ENCODE results near the gene CHPF2.

Gene CHPF2

DNA sequence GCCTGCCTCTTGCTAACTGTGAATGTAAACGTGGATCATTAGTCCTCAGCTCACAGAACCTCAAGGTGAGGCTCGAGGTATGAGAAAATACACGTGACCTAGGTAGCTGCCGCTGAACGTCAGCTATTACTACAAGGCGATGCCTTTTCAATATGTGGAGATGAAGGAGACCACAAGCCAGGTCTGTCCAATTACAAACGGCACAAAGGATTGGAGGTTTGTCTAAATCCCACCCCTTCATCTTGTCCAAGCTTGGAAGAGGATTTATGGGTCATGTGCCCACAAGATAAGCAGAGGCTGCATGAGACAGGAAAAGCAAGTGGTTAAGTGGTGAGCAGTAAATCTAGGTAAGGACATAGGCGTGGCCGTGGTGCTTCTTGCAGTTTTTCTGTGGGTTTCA is 25.4 kb upstream of the CHPF2 start:
- DNase-seq (ENCODE audit: low read depth): no peak

DNA sequence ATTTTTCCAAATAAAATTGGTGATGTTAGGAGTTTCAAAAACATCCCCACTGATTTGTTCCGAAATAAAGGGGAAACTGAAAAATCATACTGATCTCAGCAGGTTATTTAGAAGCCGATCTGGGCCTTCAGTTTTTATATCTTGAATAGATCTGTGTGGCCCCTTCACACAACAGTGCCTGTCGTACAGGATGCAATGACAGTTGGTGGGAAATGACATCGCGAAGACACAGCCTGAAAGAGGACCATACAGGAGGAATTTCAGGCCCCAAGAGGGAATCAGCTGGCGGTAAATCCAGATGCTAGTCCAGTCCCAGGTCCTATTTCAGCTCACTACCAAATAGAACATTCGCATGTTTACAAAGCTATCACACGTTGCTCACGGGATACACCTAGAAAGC is 25.0 kb upstream of the CHPF2 start:
- DNase-seq (ENCODE audit: low read depth): no peak

DNA sequence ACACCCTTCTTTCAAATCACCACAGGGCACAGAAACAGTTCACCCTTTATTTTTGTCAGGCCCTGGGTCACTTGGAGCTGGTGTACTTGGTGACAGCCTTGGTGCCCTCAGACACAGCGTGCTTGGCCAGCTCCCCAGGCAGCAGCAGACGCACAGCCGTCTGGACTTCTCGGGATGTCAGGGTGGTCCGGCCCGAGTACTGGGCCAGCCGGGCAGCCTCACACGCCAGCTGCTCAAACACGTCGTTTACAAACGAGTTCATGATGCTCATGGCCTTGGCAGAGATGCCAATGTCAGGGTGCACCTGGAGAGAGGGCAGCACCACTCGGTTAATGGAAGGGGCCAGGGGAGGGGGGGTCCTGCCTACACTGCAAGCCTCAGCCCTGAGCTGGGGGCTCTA is 24.5 kb upstream of the CHPF2 start:
- no peak for DNase-seq (ENCODE audit: low read depth)

DNA sequence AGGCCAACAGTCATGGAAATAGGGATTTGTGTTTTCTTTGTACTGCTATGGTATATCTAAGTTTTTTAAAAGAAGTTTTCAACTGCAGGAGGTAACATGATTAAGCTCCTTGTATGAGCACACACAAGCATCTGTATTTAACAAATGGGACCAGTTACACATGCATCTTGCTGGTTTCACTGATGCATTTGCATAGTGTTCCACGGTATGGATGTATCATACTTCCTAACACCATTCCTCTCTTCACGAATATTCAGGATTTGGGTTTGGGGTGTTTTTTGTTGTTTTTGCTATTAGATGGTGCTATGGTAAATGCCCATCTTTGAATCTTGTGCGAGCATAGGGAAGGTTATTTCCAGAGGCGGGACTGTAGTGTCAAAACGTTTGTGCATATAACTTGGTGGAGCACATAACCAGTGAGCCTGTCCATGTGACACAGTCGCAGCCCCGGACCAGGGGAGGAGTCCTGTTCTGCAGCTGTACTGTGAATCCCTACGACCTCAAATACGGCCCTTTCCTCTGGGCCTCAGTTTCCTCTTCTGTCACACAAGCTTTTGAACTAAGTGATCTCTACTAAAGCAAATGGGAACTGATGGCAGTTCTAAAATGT is 23.9 kb upstream of the CHPF2 start:
- DNase-seq (ENCODE audit: low read depth): no peak

DNA sequence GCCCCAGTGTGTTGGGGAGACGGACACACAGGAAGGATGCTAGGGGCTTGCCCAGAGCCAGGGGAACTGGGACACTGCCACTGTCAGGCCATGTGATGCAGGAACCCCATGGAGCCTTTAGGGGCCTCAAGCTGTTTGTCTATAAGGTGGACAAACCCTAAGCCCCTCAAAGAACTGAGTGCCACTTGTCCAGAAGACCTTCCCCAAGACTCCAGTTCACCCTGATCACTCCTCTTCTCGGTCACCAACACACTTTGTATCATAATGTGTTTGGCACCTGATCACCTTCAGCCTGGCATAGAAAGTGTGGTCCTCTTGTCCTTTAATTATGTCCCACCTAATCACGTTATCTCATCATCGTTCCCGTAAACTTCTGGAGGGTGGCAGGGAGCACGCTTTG is 22.7 kb upstream of the CHPF2 start:
- no peak for DNase-seq (ENCODE audit: low read depth)

DNA sequence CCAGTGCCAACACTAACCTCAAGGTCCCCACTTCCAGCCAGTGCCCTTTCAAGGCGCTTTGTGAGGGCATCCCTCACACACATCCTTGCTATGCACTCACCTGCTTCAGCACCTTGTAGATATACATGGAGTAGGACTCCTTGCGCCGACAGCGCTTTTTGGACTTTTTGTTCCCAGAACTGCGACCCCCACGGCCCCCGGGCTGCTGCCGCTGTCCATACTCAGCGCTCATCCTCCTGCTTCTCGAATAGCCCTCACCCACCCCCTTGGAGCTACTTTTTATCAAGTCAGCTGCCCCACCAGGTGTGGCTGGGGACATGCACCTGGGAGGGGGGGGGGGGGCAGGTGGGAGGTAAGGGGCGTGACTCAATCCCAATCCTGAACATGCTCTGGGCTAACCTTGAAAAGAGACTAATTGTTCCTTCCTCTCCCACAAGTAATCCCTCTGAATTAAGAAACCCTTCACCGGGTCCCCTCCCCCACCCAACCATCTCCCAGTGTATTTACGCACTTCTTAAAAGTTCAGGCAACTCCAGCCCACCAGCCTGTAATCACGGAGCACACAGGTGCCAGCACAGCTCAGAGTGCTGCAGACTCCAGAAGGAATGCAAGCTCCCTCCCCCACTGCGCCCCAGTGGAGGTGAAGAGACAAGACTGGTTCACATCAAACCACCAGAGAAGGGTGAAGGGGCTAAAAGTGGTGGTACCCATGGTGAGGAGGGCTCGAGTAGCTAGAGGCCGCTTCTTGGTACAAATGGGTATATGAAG is 22.0 kb upstream of the CHPF2 start, which contains the start of gene H2BK1:
TSS of gene H2BK1 (minus strand) at position 402 of the 768 bp plus-strand sequence. CDS start at position 232, 170 bp downstream.
- DNase-seq (ENCODE audit: low read depth): no peak

DNA sequence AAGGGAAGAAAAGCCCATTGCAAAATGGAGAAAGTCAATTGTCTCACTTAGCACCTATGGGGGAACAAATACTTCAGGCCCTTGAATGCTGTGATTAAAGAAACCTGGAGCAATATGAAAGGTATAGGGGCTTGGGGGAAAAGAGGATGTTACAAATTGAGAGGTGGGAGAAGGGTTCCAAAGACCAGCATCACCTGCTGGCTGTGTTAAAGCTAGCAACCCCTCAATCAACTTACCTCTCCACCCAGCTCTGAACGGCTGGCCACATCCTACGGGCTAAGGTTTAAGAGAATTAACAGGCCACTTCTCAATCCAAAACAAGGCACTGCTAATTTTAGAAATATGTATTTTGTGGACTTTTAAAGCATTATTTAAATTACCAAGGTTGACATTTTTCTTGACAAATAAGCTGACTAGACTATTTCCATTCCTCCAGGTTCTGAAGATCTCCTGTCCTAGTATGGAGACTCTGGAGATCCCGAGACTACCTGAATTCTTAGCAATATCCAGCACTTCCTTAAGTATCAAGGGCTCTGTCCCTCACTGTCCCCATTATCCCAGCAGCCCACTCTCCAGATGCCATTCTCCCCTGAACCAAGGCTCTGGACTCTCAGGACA is 21.0 kb upstream of the CHPF2 start:
- no peak for DNase-seq (ENCODE audit: low read depth)

DNA sequence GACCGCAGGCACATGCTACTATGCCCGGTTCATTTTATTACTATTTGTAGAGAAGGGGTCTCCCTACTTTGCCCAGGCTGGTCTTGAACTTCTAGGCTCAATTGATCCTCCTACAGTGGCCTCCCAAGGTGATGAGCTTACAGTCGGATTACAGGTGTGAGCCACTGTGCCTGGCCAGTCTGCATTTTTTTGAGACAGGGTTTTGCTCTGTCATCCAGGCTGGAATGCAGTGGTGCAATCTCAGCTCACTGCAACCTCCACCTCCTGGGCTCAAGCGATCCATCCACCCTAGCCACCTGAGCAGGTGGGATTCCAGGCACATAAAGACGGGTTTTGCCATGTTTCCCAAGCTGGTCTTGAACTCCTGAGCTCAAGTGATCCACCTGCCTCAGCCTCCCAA is 19.7 kb upstream of the CHPF2 start:
- DNase-seq (ENCODE audit: low read depth): no peak

DNA sequence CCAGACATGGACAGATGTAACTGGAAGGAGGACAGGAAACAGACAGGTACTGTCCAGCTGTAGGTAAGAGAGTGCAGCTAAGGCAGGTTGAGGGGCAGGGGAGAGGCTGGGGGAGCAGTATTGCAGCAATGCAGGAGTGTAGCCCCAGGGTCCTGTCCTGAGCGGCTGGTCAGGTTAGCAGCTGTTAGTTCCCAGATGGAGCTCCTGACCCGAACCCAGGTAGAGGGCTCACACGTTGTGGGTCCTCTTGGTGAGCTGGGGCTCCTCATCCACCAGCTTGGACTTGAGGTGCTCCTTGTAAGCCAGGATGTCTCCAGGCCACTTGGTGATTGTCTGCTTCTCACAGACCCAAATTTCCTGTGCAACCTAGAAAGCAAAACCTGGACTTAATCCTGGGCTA is 18.5 kb upstream of the CHPF2 start:
- no peak for DNase-seq (ENCODE audit: low read depth)

DNA sequence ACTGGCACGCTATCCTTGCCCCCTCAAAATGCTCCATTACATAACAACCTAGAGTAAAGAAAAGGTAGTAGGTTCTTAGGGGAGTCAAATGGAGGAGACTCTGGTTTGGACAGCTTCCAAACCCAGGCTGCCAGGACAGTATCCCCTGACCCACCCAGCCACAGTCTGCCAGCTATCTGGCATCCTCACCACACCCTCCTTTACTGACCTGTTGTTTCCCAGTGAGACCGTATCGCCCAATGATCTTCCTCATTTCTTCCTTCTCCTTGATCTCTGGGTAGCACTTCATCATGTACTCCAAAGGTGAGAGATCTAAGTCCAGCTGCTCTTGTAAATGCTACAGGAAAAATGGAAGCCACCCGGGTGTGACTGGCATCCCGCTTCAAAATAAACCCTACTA is 16.9 kb upstream of the CHPF2 start:
- no peak for DNase-seq (ENCODE audit: low read depth)

DNA sequence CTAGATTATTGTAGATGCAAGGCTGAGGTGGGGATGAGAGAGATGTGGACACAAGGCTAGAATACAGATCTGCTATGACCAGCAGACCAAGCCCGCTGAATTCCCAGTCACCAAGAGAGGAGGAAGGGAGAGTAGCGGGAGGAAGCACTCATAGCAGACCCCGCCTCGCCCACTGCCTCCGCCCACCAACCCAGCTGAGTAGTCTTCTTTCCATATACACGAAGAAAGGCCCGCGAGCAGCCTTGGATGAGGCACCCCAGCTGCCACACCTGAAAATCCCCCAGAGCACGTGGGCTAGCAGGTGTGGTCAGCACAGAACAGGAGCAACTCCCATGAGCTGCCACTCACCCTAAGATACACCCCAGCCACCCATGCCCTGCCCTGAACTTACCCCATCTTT is 14.1 kb upstream of the CHPF2 start:
- no peak for DNase-seq (ENCODE audit: low read depth)

DNA sequence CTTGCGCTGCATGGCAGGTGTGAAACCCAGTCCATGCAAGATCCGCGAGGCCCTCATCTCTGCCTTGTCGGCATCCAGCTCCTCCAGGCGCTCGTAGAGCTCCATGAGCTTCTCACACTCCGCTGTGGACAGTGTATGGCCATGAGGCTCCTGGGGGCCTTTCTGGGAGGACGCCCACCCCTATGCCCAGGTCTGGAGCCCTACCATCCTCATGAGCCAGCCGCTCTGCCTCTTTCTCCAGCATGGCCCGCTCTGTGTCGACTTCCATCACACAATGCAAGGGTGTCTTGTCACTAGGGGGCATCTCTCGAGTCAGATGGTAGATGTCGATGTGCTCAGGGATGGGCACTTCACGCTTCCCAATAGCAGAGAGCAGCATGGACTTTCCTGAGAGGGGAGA is 8.6 kb upstream of the CHPF2 start:
- DNase-seq (ENCODE audit: low read depth): no peak

DNA sequence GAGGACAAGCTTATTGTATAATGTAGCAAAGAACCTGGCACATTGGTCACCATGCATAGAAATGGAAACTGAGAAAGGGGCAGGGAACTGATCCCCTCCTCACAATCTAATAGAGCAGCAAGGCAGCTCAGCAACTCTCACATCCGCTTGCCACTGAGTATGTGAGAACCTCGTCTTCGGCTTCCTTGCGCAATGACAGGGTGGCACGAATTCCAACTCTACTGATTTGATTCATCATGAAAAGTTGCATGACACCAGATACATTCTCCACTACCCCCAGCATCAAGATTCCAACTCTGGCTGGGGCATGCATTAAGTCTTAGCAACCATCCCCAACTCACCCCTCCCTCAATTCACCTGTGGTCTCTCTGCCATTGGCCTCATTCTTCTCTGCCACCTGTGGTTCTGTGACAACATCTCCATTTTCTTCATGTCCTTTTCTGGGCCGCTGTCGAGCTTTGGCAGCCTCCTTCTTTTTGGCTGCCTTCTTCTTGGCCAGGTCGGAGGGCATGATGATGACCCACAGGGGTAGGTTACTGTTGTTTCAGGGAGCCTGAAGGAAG is 6.3 kb upstream of the CHPF2 start:
- DNase-seq (ENCODE audit: low read depth): no peak

DNA sequence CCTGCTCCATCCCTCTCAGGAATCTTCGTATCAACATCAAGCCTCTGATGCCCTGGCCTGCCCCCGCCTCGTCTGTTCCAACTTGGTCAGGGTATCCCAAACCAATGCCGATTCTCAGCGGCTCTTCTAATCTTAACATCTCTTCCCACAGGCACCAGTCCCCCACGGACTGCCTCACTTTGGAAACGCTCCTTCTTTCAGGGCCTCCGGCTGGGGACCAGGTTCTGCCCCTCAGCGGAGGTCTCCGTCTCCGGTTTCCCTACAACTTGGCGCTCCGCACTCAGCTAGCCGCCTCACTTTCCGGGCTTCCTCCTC is 5.8 kb upstream of the CHPF2 start:
- DNase-seq (ENCODE audit: low read depth): no peak

DNA sequence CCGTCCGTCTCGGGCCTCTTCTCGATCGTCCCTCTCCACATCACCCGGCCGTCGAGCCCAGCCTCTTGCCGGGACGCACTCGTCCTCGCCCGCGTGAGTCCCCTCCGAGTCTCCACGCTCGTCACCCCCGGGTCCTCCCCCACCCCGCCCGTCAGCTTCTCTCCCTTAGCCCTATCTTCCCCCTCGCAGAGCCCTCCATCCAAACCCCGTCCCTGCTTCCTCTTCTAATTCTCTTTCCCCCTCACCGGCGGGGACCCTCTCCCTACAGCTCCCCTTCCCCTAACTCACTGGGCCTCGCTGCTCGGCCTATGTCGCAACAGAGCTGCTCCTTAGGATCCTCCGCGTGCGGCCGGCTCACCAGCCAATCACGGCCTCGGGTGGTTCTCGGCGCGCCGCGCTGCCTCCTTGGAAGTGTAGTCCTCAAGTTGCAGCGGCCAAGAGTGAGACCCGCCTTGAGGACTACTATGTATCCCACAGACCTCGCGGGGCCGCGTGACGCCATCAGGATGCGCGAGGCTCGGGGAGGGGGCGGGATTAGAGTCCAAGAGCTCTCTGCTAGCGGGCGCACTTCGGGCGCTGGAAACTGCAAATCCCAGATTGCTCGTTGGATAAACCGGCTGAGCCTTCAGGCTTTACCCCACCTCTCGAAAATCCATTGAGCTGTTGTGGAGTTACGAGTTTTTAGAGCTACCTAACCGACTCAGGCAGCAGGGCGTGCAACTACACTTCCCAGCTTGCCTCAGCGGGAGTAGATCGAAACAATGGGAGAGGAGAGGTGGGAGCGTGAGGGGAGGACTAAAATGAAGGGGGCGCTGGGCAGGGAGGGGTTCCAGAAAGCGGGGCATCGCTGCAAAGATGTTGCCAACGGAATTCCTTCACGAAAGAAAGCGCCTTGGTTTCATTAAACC is 5.2 kb upstream of the CHPF2 start, which contains the start of gene ABCF2:
TSS of gene ABCF2 (minus strand) at position 331 of the 908 bp plus-strand sequence. CDS start 747 bp downstream, outside the sequence.
- DNase-seq (ENCODE audit: low read depth): peak; percentile 98

DNA sequence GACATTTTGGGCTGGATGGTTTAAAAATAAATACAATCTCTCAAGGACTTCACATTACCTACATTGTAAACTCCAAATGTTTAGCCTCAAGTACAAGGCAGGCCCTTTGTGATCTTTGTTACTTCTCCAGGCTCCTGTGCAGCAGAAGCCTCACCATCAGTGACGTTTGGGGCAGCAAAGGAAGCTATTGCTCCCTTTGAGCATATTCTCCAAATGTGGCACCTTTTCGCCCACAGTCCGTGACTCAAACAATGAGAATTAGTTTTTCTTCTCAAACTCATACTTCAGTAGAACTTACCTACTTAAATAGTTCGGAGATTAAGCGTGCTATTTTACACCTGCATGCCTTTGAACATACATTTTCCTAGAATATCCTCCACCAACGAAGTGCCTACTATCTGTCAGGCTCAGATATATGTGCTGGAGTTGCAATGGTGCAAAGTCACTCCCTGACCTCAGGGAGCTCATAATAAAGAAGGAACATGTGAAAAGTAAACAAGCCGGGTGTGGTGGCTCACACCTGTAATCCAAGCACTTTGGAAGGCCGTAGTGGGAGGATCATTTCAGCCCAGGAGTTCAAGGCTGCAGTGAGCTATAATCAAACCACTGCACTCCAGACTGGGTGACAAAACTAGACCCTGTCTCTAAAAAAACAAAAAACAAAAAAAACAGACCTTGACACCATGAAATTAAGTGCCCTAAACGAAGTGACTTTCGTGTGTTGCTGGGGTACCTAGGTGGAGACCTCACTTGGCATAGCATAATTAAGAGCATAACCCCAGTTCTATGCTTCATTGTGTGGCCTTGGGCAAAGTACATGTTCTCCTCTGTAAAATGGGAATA is 4.0 kb upstream of the CHPF2 start:
- no peak for DNase-seq (ENCODE audit: low read depth)

DNA sequence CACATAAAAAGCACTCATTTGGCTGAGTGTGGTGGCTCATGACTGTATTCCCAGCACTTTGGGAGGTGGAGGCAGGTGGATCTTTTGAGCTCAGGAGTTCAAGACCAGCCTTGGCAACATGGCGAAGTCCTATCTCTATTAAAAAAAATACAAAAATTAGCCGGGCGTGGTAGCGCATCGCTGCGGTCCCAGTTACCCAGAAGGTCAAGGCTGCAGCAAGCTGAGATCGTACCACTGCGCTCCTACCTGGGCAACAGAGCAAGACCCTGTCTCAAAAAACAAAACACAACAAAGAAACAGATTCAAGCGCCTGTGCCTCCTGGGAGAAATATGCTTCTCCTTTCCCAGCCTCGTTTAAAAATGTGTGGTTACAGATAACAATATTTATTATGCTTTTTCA is 3.0 kb upstream of the CHPF2 start:
- DNase-seq (ENCODE audit: low read depth): no peak

DNA sequence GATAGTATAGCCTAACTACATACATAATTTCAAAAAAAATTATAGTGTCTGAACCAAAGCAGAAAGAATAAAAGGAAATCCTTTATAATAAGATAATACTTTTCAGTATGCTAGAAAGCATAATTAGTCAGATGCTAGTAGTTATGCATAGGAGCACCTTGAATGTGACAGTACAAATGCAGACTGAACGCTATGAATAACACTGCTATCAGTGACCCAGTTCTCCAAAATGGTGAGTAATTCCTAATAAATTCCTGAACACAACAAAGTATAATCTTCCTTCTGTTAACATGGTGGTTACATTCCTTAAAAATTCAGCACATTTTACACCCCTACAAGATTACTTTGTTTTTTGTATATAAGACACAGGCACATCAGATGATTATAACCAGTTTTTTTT is 1.2 kb upstream of the CHPF2 start:
- no peak for DNase-seq (ENCODE audit: low read depth)

DNA sequence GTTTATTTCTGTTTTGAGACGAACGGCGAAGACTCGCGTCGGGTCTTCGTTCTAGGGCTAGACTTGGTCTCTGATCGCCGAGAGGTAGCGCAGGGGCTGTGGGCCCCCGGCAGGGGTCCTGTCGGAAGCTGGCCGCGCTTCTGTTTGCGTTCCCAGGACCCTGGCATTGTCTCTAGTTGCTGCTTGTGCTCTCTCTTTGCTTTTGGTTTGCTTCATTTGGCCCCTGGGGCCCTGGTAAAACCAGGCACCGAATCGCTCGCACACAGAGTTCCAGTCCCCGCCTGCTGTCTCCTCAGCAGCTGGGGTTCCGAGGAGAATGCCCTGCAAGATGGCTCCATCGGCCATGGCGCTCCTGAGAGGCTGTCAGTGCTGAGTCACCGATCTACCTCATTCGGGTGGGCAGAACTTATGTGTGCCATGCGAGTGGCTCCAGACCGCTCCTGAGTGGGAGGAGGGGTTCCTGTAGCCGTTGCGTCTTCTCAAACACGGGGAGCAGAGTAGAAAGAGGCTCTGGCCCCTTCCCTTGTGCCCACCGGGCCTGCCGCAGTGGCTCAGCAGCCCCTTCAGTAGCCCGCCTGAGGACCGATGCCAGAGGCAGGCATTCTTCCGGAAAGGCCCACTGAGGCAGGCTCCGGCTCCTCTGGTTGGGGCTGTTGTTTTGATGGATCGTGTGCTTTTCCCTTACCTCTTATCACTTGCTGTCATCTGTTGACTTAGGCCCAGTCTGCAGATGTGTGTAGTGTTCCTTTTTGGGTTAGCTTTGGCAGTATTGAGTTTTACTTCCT is 826 bp downstream of the CHPF2 start:
- peak; percentile 42 for DNase-seq (ENCODE audit: low read depth)

DNA sequence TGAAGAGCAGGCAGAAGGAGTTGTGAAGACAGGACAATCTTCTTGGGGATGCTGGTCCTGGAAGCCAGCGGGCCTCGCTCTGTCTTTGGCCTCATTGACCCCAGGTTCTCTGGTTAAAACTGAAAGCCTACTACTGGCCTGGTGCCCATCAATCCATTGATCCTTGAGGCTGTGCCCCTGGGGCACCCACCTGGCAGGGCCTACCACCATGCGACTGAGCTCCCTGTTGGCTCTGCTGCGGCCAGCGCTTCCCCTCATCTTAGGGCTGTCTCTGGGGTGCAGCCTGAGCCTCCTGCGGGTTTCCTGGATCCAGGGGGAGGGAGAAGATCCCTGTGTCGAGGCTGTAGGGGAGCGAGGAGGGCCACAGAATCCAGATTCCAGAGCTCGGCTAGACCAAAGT is 1.5 kb downstream of the CHPF2 start:
- no peak for DNase-seq (ENCODE audit: low read depth)

Measured in stimulated activated CD8-positive, alpha-beta memory T cell treated with anti-CD3 and anti-CD28 coated beads, Interleukin-15, amount 100 ng/mL, for 24 hours (primary cell).